HFFc6 (cell line): ENCODE results near the gene MARK4. TPM values are rescaled to one million over a fixed set of nuclear protein-coding genes. Genes with fewer than 3 reads are reported as not detected.
"Not testable (repeated sequence)": the region's sequence is repeated elsewhere in the genome, so short reads cannot be mapped to it uniquely, and the experiment has no call there.

Experiments
- DNase-seq: peaks from one replicate; pipeline ENCODE4 v3.0.0-alpha.2; 2018
- H3K27ac Mint-ChIP-seq: 2 replicates; pipeline ENCODE4 v1.8.0; 2020; ENCODE audit warnings: mild to moderate bottlenecking, mixed read lengths
- H3K27me3 Mint-ChIP-seq: 2 replicates; pipeline ENCODE4 v1.8.0; 2021; ENCODE audit warnings: mild to moderate bottlenecking, moderate library complexity, mixed read lengths; ENCODE audit not compliant: insufficient read depth
- H3K36me3 Mint-ChIP-seq: 2 replicates; pipeline ENCODE4 v1.8.0; 2021; ENCODE audit warnings: low read depth, mixed read lengths
- H3K4me1 Mint-ChIP-seq: 2 replicates; pipeline ENCODE4 v1.8.0; 2020; ENCODE audit warnings: low read depth, mixed read lengths
- H3K4me3 Mint-ChIP-seq: 2 replicates; pipeline ENCODE4 v1.8.0; 2020; ENCODE audit warnings: mild to moderate bottlenecking, moderate library complexity, mixed read lengths
- H3K9me3 Mint-ChIP-seq: 2 replicates; pipeline ENCODE4 v1.8.0; 2020; ENCODE audit warnings: mild to moderate bottlenecking, mixed read lengths
- total RNA-seq, 6 experiments: library from RNA; stranded (reverse); fragmentation: NEBNext Ultra II Directional; extraction: Animal tissue kit (Norgen Biotek cat#: 25700); gene quantifications; 2 replicates in 1 of 6; 3 replicates in 5 of 6; pipeline ENCODE4 v1.2.3, GENCODE V29; 2021
- TF ChIP-seq, protein P1 (sequence below): fragments of 200-600 bp; sonication (generic); IDR thresholded peaks from 2 replicates; pipeline ENCODE4 v1.5.0; 2021; ENCODE audit warnings: antibody characterized with exemption, mild to moderate bottlenecking

Gene MARK4
- total RNA-seq, 6 experiments from 2014 or later, result 38.9 to 46.0 (median 44.2) TPM

DNA sequence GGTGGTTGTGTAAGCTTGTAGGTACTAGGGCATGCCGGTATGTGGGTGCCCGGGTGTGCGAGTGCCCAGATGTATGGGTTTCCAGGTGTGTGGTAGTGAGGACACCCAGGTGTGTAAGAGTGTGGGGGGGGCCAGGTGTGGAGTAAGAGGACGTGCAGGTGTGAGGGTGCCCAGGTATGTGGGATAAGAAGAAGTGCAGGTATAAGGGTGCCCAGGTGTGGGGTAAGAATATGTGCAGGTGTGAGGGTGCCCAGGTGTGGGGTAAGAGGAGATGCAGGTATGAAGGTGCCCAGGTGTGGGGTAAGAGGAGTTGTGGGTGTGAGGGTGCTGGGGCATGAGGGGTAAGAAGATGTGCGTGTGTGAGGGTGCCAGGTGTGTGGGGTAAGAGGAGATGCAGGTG lies 14.3 kb downstream of the MARK4 start:
- peaks cover 14% of the 10 kb centered on the region for H3K36me3 Mint-ChIP-seq
- H3K27me3 Mint-ChIP-seq, result peaks cover 1% of the 10 kb centered on the region; the same call in 1 of the 2 replicates
- H3K4me1 Mint-ChIP-seq, result no peaks in the 10 kb centered on the region
- H3K9me3 Mint-ChIP-seq, result no peaks in the 10 kb centered on the region
- TF ChIP-seq, protein P1, sequence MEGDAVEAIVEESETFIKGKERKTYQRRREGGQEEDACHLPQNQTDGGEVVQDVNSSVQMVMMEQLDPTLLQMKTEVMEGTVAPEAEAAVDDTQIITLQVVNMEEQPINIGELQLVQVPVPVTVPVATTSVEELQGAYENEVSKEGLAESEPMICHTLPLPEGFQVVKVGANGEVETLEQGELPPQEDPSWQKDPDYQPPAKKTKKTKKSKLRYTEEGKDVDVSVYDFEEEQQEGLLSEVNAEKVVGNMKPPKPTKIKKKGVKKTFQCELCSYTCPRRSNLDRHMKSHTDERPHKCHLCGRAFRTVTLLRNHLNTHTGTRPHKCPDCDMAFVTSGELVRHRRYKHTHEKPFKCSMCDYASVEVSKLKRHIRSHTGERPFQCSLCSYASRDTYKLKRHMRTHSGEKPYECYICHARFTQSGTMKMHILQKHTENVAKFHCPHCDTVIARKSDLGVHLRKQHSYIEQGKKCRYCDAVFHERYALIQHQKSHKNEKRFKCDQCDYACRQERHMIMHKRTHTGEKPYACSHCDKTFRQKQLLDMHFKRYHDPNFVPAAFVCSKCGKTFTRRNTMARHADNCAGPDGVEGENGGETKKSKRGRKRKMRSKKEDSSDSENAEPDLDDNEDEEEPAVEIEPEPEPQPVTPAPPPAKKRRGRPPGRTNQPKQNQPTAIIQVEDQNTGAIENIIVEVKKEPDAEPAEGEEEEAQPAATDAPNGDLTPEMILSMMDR, result no peak
- no peak overlapping the region for H3K4me3 Mint-ChIP-seq
- H3K27ac Mint-ChIP-seq, result no peak overlapping the region
- DNase-seq, result no peak

DNA sequence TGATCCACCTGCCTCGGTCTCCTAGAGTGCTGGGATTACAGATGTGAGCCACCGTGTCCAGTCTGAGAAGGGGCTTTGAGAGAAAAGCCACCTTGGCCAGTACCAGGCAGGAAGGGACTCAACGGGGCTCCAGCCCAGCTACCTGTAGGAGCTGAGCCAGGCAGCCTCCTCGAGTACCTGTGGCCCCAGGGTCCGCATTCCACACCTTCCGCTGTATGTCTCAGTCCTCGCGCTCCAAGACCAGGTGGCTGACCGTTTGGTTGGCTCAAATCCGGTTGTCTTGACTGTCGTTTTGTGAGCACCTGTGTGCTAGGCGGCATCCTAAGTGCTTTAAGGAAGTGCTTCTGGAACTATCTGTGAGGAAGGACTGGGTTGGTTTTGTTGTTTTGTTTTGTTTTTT lies 16.2 kb downstream of the MARK4 start:
- no peak overlapping the region for H3K4me3 Mint-ChIP-seq
- H3K4me1 Mint-ChIP-seq, result no peaks in the 10 kb centered on the region

DNA sequence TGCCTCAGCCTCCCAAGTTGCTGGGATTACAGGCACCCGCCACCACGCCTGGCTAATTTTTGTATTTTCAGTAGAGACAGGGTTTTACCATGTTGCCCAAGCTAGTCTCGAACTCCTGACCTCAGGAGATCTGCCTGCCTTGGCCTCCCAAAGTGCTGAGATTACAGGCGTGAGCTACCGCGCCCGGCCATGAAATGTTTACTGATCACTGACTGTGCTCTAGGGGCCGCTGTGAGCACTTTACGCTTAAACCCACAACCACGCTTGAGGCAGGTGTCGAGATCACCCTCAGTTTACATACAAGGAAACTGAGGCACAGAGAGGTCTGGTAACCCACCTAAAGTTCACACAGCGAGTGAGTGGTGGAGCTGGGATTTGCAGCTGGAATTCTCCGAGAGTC lies 18.9 kb downstream of the MARK4 start:
- H3K27me3 Mint-ChIP-seq, H3K9me3 Mint-ChIP-seq, H3K4me1 Mint-ChIP-seq, H3K27ac Mint-ChIP-seq, DNase-seq, H3K4me3 Mint-ChIP-seq: not testable (repeated sequence)
- peaks cover 18% of the 10 kb centered on the region for H3K36me3 Mint-ChIP-seq

More for the DNA sequence above, 16.2 kb downstream of the MARK4 start:
- Mint-ChIP-seq H3K36me3 (peaks cover 14% of the 10 kb centered on the region), H3K27ac (no peak overlapping the region), H3K27me3 (peaks cover 1% of the 10 kb centered on the region; the same call in 1 of the 2 replicates), H3K9me3 (no peaks in the 10 kb centered on the region)
- DNase-seq, result no peak
- TF ChIP-seq, protein P1, result no peak

DNA sequence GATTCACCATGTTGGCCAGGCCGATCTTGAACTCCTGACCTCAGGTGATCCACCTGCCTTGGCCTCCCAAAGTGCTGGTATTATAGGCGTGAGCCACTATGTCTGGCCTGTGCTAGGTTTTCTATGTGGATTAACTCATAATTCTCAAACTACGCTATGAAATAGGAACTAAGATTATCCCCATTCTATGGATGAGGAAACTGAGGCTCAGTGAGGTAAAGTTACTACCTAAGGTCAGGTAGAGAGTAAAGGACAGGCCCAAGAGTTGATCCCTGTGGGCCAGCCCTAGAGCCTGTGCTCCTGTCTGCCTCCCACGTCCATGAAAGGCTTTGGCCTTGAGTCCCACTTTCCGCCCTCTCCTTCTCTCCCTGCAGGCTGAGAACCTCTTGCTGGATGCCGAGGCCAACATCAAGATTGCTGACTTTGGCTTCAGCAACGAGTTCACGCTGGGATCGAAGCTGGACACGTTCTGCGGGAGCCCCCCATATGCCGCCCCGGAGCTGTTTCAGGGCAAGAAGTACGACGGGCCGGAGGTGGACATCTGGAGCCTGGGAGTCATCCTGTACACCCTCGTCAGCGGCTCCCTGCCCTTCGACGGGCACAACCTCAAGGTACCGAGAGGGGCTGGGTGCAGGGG lies 20.1 kb downstream of the MARK4 start:
- TF ChIP-seq, protein P1, result no peak
- DNase-seq, result no peak

DNA sequence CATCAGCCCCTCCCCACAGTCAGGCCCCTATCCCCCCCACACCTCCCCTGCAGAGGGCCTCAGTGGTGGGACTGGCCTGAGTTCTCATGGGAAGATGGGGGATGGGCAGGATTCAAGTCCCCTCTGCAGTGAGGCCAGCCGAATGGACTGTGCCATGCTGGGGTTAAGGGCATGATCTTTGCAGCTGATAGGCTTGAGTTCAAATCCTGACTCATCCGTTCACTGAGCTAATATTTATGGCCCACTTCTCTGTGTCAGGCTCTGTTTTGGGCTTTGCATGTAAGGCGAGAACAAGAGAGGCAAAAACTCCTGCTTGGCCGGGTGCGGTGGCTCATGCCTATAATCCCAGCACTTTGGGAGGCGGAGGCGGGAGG lies 20.7 kb downstream of the MARK4 start:
- no peak overlapping the region for H3K27ac Mint-ChIP-seq
- no peaks in the 10 kb centered on the region for H3K4me1 Mint-ChIP-seq
- TF ChIP-seq, protein P1, result no peak
- H3K4me3 Mint-ChIP-seq, result no peak overlapping the region
- H3K27me3 Mint-ChIP-seq, result peaks cover 1% of the 10 kb centered on the region; the same call in 1 of the 2 replicates
- peaks cover 10% of the 10 kb centered on the region for H3K36me3 Mint-ChIP-seq
- H3K9me3 Mint-ChIP-seq, result no peaks in the 10 kb centered on the region
- no peak for DNase-seq

More for the DNA sequence above, 20.1 kb downstream of the MARK4 start:
- Mint-ChIP-seq H3K9me3 (no peaks in the 10 kb centered on the region), H3K27me3 (peaks cover 1% of the 10 kb centered on the region; the same call in 1 of the 2 replicates), H3K4me3 (no peak overlapping the region), H3K36me3 (peaks cover 10% of the 10 kb centered on the region), H3K27ac (no peak overlapping the region), H3K4me1 (no peaks in the 10 kb centered on the region)

DNA sequence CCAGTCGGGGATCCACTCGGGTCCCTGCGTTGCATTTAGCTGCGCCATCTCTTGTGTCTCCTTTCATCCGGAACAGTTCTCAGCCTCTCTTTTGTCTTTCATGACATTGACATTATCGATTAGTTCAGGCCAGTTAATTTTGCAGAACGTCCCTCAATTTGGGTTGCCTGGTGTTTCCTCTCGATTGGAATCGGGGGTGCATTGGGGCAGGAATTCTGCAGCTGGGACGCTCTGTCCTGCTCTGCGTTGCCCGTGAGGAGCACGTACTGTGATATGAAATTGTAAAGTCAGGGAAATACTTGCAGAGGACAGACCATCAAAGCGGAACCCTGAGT lies 22.4 kb downstream of the MARK4 start:
- Mint-ChIP-seq H3K36me3 (peaks cover 10% of the 10 kb centered on the region), H3K4me3 (no peak overlapping the region), H3K27ac (no peak overlapping the region), H3K27me3 (peaks cover 1% of the 10 kb centered on the region; the same call in 1 of the 2 replicates), H3K4me1 (no peaks in the 10 kb centered on the region), H3K9me3 (no peaks in the 10 kb centered on the region)
- TF ChIP-seq, protein P1, result no peak
- DNase-seq, result no peak
